Measurements from ENCODE around the gene CEPT1.

The CEPT1 gene

DNA sequence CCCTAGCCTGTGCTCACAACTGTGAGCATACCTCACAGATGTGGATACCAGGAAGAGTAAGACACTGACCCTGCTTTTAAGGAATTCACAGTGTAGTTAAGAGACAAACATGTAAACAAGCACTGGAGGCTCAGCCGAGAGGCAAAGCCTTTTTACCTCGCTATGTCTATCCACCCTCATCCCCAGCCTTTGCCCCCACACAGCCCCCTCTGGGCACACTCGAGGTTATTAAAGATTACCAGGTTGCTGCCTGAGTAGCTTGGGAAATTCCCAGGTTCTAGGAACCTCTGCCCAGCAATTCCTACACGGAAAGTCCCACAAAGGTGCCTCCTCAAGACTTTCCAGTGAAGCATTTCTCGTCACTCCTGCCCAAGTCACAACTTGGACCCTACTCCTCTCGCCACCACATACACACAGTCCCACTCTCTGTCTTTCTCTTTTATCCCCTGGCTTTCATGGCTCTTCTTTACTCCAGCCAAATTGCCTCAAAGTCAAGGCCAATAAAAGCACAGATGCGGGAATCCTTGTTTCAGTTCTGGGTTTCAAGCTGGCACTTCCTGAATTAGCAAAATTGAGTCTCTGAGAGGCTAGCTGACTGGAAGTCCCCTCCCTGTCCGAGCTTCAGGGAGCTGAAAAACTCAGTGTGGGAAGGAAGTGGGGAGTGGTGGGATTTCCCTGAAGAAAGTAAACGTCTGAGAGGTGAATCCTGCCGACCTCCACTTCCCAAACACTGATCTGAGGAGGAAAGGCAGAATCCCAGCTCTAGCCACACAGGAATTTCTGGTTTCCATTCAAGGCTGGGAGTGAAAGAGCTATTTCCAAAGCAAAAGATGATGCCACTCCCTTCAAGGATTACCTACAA, 52.9 kb downstream of the CEPT1 start:
- DNase-seq (ENCODE audit: low read depth), result no peak

DNA sequence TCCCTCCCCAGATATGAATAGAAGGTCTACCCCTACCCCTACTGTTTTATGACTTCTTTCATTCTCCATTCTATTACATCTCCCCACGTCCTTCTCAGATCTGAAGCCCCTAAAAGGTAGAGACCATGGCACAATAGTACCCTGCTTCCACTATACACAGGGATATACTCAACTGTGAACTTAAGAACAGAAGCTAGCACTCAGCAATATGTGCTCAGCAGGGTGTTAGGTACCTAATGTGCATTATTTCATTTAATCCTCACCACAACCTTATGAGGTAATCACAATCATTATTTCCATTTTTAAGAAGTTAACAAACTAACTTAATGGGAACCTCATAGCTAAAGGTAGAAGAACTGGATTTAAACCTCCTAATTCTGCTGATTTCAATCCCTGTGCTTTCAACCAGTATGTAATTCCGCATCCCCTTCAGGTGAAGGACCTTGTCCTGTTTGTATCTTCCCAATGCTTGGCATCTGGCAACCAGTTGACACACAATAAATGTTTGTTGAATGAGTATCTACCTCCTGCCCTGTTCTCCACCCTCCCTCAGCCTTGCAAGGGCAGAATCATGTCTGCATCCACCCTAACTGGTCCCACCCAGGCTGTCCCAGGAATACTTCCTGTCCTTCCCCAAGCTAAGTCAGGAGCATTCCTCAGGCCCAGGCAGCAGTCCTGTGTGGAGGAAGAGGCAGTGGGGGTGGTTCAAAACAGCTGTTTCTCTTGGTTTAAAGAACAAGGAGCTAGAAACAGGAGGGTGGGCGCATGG, 53.9 kb downstream of the CEPT1 start:
- no peak for DNase-seq (ENCODE audit: low read depth)

DNA sequence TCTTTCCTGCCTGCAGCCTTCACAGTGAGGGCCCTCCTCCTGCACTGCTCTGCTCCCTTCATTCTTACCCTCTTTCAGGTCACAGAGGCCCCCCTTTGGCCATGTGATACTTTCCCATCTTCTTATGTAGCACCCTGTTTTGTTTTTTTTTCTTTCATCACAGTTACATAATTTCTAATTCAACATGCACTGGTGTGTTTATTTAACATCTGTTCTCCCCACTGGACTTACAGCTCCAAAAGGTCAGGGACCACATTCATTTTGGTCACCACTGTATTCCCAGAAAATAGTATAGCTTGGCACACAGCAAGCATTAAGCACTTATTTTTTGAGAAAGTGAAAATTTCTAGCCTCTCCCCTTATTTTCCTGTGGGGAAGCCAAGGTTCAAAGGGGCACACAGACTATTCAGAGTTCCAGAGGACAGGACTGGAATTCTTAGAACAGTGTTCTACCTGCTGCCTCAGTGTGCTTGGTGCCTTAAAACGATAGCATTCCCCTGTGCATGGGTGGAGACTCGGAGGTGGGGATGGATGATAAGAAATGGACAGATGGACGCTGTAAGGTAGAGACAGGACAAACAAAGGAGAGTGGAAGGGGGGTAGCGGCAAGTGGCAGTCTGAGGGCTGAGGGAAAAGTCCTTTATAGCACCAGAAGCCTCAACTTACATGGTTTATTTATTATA, 55.1 kb downstream of the CEPT1 start:
- no peak for DNase-seq (ENCODE audit: low read depth)

DNA sequence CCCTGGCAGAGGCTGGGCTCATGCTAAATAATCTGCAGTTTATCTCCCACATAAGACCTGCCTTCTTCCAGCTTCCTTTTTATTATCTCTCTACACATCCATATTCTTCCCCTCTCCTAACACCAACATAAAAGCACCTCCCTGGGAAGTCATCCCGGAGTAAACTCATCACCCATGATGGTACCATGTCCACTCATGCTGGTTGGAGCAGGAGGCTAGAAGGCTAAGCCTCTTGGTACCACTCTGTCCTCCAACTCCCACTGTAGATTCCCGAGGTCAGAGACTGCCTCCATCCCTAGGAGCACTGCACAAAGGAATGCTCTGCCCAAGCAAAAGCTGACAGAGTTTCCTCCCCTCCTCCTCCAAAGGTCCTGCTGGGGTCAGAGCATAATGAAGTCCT, 56.2 kb downstream of the CEPT1 start:
- no peak for DNase-seq (ENCODE audit: low read depth)

DNA sequence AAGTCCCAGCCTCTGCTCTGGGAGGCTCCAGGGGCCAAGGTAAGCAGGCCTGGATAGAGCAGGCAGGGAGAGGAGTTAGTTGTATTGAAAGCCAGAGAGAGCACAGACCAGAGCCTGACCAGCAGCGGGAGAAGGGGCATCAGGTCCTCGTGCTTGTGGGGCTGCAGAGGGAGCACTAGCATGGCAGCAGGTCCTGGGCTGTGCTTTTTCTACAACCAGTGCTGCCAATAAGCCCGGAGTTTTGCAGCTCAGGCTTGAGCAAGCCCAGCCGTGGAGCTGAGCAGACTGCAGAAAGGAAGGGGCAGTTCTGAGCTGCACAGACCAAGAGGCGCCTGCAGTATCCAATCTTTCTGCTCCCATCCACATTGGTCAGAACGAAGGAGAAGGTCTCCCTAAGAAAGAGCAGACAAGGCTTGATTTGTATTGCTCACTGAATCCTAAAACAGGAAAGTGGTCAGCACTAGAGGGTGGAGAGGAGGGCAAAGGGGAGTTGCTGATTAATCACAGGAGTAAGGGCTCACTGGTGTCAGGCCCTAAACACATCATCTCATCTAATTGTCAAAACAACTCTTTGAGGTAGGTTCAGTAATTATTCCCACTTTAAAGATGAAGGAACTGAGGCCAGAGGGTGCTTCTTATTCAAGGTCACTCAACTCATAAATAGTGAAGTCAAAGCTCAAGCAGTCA, 57.7 kb downstream of the CEPT1 start:
- no peak for DNase-seq (ENCODE audit: low read depth)

DNA sequence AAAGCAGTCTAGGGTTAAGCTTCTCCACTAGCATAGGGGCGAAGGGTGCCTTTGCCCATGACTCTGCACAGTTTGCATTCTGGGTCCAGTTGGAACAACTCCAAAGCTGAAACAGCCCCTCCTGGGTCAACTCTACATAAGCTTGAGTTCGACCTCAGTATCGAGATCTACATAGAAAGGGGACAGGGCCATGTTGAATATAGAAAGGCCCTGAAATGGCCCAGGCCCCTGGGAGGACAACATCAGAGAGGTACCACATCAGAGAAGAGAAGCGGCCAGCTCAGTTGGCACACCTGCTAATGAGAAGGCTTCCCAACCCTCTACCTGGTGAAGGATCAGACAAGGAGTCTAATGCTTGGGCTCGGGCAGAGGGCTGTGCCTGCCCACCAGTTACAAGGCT, 58.8 kb downstream of the CEPT1 start:
- no peak for DNase-seq (ENCODE audit: low read depth)

DNA sequence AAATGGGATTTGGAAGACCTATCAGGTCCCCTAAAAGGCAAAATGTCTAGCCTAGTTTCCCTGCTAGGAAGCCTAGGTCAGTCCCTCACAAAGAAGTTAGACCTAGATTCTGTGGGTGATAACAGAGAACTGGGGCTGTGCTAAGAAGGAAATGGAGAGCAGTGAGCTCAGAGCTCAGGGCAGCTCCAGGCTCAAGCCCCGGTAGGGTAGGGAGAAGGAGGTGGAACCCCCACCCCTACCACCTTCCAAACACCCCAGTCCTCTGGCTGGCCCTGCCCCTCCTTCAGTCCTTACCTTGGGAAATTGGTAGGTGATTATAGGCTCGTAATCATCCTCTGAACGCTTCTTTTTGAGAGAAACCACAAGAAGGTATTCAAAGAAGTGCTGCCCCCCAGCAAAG, 59.3 kb downstream of the CEPT1 start:
- no peak for DNase-seq (ENCODE audit: low read depth)

DNA sequence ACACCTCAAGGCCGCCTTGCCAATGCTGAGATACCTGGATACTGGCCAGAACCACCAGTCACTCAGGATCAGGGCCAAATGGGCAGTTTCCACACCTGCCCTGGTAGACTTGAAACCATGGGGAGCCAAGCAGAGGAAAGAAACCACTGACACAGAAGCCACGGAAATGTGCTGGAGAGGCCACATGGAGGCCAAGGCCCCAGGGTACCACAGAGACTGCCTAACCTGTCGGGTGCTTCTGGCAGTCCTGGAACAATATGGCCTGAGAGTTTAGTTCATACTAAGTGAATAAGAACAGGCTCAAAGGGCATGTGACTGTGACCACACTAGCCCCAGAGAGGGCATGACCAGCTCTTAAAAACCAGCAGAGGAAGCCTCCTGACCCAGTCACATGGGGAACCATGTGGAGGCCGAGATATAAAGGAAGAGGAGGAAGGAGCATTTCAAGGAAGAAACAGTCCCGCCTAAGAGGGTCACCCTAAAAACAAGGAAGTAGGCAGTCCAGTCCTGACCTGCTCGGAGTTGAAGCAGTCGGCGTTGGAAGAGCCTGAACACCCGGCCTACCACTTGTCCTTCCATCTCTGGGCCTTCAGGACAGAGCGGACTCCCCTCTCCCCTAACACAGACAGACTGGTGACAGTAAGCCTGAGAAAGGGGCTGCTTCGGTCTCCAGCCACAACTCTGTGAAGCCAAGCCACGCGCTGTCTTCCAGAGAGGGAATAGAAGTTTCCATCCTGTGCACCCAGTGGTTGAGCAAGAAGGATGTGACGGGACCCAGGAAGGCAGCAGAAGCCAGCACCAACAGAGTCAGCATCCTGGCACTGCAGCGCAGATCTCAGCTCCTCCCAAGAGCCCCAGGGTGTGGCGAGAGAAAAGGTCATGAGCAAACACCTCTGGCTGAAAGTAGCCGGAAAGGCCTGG, 60.1 kb downstream of the CEPT1 start, which contains the start of gene DENND2D:
Gene DENND2D (minus strand): TSS at position 766 of the 921 bp plus-strand sequence. CDS start 187 bp downstream, at position 579.
- DNase-seq (ENCODE audit: low read depth), result peak; percentile 67

DNA sequence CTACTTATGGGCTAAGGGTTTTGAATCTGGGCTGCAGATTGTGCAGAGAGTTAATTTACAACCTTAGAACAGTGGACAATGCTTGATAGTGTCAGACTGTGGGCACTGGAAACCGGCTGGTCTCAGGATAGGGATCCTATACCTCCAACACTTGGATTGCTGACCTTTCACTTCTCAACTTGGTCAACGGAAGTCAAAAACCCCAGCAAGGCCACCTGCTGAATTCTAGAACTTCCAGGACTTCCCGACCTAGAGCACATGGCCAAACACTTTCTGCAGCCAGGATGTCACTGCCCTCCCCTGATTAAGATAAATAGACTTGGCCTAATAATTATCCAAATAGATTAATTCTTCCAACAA, 60.8 kb downstream of the CEPT1 start:
- DNase-seq (ENCODE audit: low read depth), result no peak

DNA sequence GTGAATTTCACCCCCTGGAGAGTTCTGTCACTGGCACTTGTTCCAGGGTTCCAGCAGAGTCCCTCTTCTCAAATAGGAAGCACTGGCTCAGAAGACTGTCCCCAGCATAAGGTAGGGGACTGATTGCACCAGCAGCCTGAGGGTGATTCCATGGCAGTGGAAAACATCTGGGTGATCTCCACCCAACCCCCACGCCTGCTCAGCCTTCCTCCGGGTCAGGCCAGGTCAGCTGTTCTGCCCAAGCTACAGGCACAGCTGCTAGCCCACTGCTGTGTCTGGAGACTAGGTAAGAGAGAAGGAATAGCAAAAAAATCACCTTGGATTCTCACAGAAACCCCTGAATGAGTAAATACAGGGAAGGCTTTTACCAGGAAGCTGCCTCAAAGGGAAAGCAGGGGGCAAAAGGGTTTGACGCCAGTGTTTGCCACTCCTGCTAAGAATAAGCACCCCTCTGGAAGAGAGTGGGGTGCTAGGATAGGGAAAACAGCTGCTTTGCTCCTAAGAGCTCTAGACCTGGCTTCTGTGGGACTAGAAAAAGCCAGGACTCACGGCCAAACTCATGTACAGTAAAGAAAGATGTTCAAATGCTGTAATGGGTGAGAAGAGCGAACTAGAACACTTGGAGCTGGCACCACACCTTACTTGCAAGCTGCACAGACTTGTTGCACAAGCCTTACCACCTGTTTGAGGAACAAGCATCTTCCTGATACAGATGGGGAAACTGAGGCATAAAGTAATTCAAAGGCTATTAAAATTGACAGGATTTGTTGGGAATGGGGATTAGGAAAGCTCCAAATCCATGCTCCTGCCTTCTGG, 61.5 kb downstream of the CEPT1 start:
- DNase-seq (ENCODE audit: low read depth), result no peak

DNA sequence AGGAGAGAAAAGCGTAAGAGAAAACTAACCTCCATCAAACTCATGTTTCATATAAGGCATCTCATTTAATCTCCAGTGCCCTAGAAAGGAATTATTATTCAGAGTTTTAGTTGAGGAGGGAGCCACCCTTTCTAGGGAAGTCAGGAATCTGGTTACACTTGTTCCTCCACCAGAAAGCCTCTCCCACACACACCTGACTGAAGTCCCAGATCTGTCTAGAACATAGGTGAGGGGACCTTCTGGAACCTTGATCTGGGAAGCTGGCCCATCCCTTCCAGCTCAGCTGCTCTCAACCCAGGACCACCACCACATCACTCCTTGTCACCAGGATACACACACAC, 62.3 kb downstream of the CEPT1 start:
- no peak for DNase-seq (ENCODE audit: low read depth)

DNA sequence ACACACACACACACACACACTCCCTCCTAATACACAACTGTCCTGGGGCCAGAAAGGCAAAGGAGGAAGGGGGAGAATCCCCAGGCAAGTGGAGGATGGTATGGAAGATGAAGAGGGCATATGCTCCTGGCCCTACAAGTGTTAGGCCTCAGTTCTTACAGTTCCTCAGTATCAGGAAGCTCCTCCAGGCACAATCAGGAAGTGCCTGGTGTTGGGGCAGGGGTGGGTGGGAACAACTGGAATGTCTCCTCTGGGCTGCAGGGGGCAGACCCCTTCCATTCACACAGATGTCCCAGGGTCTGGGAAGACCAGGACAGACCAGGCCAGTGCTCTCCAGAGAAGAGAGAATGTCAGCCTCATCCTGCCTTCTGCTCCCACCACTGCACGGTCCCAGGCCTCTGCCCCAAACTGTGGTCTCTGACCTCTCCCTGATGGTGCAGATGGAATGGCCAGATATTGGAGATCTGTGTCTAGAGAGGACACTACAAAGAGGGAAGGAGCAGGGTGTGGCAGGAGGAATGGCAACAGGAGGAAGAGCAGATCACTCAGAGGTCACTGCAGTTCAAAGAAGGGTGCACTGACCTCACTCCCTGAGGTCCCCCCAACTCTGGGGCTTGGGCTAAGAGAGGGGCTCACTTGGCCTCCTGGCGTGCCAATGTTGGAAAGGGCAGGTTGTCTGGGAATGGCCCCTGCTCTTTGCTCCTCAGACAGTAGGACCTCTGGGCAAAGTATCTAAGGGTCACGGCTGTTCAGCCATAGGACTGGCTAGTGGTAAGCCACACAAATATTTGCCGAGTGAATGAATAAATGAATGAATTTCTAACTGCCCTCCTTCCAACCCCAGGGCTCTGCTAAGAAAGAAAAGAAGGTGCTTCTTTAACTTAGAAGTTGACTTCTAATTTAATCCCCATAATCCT, 62.9 kb downstream of the CEPT1 start:
- DNase-seq (ENCODE audit: low read depth), result no peak

DNA sequence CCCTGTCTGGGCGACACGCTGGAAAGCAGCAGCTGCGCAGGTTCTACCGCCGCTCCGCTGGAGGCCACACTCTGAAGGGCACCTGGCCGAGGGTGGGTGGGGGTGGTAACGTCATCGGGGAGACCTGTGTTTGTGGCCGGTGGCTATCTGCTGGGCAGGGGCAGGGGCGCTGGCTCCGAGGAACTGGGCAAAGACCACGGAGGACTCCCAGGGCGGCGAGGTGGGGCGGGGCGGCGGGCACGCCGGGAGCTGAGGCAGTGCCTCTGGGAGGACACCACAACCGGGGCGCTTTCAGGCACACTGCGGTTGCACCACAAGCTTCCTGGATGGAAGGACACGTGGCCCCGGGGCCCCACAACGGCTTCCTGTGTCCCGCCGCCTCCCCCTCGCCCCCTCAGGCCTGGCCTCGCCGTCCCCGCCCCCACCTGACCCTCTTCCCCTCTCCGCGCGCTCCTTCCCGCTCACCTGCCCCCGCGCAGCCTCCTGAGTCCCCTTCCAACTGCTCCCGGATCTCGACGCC, 63.7 kb downstream of the CEPT1 start:
- peak; percentile 79 for DNase-seq (ENCODE audit: low read depth)

DNA sequence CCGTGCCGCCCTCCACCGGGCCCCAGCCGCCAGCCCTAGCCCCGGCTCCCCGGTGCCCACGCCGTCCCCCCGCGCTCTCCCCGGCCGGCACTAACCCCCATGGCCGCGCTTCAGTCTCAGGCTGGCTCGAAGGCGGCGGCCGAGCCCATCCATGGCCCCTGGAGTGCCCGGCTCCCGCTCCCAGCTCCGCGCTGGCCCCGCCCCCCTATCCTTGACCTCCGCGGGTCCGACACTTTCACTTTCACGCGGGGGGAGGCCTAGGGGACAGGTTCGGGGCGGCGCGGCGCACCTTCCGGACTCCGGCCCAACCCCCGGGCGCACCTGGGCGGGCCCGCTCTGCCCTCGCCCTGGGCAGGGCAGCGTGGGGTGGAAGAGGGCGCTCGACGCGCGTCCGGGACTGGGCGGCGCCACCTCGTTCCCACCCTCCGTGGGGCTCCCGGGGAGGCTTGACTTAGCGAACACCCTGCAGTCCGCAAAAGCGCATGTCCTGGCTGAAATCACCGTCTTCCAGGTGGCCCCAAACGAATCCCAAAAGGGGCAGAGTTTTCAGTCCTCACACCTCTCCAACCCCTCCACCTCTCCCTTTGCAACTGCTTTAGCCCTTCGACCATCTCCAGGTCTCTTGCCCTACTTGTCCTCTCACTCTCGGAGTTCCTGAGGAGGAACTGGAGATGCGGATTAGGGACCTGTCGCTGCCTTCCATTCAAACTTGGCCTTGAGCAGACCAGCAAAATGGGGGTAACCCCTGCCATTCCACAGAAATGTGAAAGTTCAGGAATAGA, 64.4 kb downstream of the CEPT1 start:
- peak; percentile 52 for DNase-seq (ENCODE audit: low read depth)

DNA sequence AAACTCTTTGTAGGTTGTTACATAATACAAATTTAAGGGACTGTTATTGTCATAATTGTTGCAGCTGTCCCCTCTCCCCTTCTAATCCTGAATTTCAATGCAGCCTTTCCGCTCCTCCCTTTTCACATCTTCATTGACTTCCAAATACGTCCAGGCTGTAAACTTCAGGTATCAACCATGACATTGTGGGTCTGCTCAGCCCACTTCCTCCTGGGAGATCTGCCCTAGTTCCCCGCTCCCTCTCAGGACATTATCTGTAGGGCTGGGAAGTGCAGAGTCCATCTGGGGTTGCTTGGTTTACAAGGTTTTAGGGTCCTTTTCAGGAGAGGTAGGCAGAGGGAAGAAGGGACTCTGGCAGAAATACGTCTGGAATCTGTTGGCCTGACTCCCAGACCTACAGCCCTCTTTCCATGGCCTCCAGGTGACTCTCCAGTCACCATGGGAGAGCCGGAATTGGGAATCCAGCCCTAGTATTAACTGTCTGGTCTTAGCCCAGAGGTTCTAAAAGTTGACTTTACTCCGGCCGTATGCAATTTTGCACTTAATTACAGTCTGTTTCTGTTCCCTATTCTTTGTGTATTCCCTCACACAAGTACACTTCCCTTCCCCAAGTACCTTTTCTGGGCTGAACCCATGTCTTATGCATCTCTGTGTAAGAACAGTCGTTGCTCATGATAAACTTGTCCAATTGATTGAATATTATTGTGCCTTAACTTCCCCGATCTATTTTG, 65.1 kb downstream of the CEPT1 start:
- no peak for DNase-seq (ENCODE audit: low read depth)

DNA sequence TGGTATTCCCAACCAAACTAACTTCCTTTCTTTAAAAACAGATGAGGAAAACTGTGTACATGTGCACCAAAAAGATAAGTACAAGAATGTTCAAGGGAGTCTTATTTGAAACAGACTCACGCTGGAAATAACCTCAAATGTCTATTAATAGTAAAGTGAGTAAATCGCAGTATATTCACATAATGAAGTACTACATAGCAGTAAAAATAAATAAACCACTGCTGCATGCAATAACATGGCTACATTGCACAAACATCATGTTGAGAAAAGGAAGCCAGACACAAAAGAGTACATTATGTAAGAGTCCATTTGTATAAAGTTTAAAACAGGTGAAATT, 65.7 kb downstream of the CEPT1 start:
- DNase-seq (ENCODE audit: low read depth), result no peak

DNA sequence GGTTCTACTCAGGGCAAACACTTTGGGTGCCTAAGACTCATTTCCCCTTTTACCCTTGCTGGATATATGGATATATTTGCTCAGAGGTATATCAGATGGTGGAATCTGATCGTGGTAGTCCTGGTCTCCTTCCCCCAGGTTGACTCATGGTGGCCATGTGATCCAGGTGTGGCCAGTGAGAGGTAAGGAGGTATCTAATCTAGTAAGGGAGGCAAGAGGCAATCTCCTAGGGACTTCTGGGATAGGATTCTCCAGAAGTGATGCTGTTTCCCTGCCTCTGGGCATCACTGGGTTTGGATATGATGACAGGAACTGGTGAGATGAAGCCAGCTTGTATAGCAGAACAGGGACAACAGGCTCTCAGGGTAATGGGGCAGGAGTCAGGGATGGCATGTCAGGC, 68.9 kb downstream of the CEPT1 start:
- DNase-seq (ENCODE audit: low read depth), result no peak

DNA sequence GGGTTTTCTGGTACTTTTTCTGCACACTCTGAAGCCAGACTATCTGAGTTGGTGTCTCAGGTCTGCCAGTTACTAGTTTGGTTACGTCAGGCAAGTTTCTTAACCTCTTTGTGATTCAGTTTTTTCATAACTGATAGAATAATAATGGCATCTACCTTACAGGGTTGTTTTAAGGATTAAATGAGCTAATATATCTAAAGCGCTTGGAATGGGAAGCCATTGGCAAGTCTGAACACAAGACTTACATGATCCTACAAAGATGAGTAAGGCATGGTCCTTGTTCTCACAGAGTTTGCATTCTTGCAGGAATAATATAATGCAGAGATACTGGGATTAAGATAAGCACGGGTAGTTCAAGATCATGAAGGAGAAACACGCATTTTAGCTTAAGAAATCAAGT, 69.6 kb downstream of the CEPT1 start:
- no peak for DNase-seq (ENCODE audit: low read depth)

All from activated T-cell treated with anti-CD3 and anti-CD28 coated beads for 24 hours (primary cell).